Uterus (tissue), 4 donors: ENCODE measurements around the gene FOXN3. TPM values are rescaled to one million over a fixed set of nuclear protein-coding genes. Genes with fewer than 3 reads are reported as not detected.

Experiments
- DNase-seq, 2 donors: peaks; one replicate each; pipeline ENCODE4 v3.0.0-alpha.2; 2019 to 2020
- H3K27ac ChIP-seq, 2 donors: fragments of 200-600 bp; sonication (generic); 1 replicate in 1 of 2; 2 replicates in 1 of 2; pipeline ENCODE4 v1.5.1; 2016 to 2018
- H3K27me3 ChIP-seq, 2 donors: fragments of 200-600 bp; sonication (generic); one replicate each; pipeline ENCODE4 v1.5.1; 2018 to 2019; ENCODE audit warnings: control low read depth in 1 of 2
- H3K36me3 ChIP-seq, 2 donors: fragments of 200-600 bp; sonication (generic); one replicate each; pipeline ENCODE4 v1.5.1; 2019; ENCODE audit warnings: control low read depth in 1 of 2
- H3K4me1 ChIP-seq, 2 donors: fragments of 200-600 bp; sonication (generic); one replicate each; pipeline ENCODE4 v1.5.1; 2018 to 2019; ENCODE audit warnings: control low read depth in 1 of 2
- H3K4me3 ChIP-seq, 2 donors: fragments of 200-600 bp; sonication (generic); 1 replicate in 1 of 2; 2 replicates in 1 of 2; pipeline ENCODE4 v1.5.1; 2018 to 2019; ENCODE audit warnings: mild to moderate bottlenecking in 1 of 2
- H3K9me3 ChIP-seq, 2 donors: fragments of 200-600 bp; sonication (generic); one replicate each; pipeline ENCODE4 v1.5.1; 2019; ENCODE audit warnings: control low read depth in 1 of 2
- CTCF ChIP-seq, 4 experiments: fragments of 200-600 bp in 2 of 4; fragments of 450-650 bp in 2 of 4; sonication (generic) in 2 of 4; IDR thresholded peaks; one replicate each; pipeline ENCODE4 v1.5.1; 2016 to 2019; ENCODE audit warnings: antibody characterized with exemption in 4 of 4, mild to moderate bottlenecking in 2 of 4, moderate library complexity in 1 of 4
- POLR2A ChIP-seq, 2 donors: fragments of 450-650 bp; IDR thresholded peaks; one replicate each; pipeline ENCODE4 v1.6.1; 2016; ENCODE audit warnings: antibody characterized with exemption in 2 of 2, mild to moderate bottlenecking in 1 of 2, moderate library complexity in 1 of 2
- intact Hi-C: fragments of 100-400 bp; cut with DNase I; formaldehyde crosslinking; loops from one replicate; pipeline ENCODE4 v1.15.1; 2023; ENCODE audit warnings: low total_unique reads
- total RNA-seq, 4 donors: library from RNA; depleted of rRNA in 3 of 4; stranded (reverse); fragments of >200 nt in 3 of 4; gene quantifications; one replicate each; pipeline versions ENCODE4 v1.1.0 to v1.2.4, GENCODE V29; 2014 to 2023
- donor health status: DM: yes; HTN: yes; CAD: no.

Gene FOXN3
- total RNA-seq, 4 donors from 2014 or later: 37.7 to 103 (median 74.9) TPM

GRCh38 chr14:89267656-89268055 is 149.4 kb downstream of the FOXN3 start:
- DNase-seq: no peak
- TF ChIP-seq POLR2A (IDR thresholded peaks at IDR 0.05): no peak
- TF ChIP-seq CTCF (IDR thresholded peaks at IDR 0.05): no peak
- no peaks in the 10 kb centered on the region for H3K27me3 ChIP-seq
- no peaks in the 10 kb centered on the region for H3K4me1 ChIP-seq
- H3K4me3 ChIP-seq: no peak overlapping the region
- no peaks in the 10 kb centered on the region for H3K9me3 ChIP-seq
- H3K36me3 ChIP-seq: no peaks in the 10 kb centered on the region
- intact Hi-C loops: no loop called here
- no peak overlapping the region for H3K27ac ChIP-seq

GRCh38 chr14:89267163-89267562 is 149.9 kb downstream of the FOXN3 start:
- Histone ChIP-seq H3K4me3 (no peak overlapping the region), H3K36me3 (no peaks in the 10 kb centered on the region), H3K27ac (no peak overlapping the region), H3K4me1 (no peaks in the 10 kb centered on the region), H3K9me3 (no peaks in the 10 kb centered on the region), H3K27me3 (no peaks in the 10 kb centered on the region)
- intact Hi-C loops: no loop called here
- no peak for DNase-seq
- TF ChIP-seq CTCF (IDR thresholded peaks at IDR 0.05) (no peak), POLR2A (IDR thresholded peaks at IDR 0.05) (no peak)

GRCh38 chr14:89266754-89267153 is 150.3 kb downstream of the FOXN3 start:
- Histone ChIP-seq H3K36me3 (no peaks in the 10 kb centered on the region), H3K4me1 (no peaks in the 10 kb centered on the region), H3K4me3 (no peak overlapping the region), H3K27ac (no peak overlapping the region), H3K27me3 (no peaks in the 10 kb centered on the region), H3K9me3 (no peaks in the 10 kb centered on the region)
- no peak for DNase-seq
- TF ChIP-seq POLR2A (IDR thresholded peaks at IDR 0.05): no peak
- intact Hi-C loops: no loop called here

GRCh38 chr14:89265234-89265633 is 151.8 kb downstream of the FOXN3 start:
- Histone ChIP-seq H3K27me3 (no peaks in the 10 kb centered on the region), H3K27ac (no peak overlapping the region), H3K4me1 (no peaks in the 10 kb centered on the region), H3K9me3 (no peaks in the 10 kb centered on the region), H3K36me3 (no peaks in the 10 kb centered on the region), H3K4me3 (no peak overlapping the region)
- DNase-seq: no peak
- no peak for TF ChIP-seq CTCF (IDR thresholded peaks at IDR 0.05)
- TF ChIP-seq POLR2A (IDR thresholded peaks at IDR 0.05): no peak
- intact Hi-C loops: no loop called here

- DNase-seq: no peak
- H3K4me1 ChIP-seq: no peaks in the 10 kb centered on the region
- no peaks in the 10 kb centered on the region for H3K36me3 ChIP-seq
- no peaks in the 10 kb centered on the region for H3K27me3 ChIP-seq
- TF ChIP-seq POLR2A (IDR thresholded peaks at IDR 0.05): no peak
- TF ChIP-seq CTCF (IDR thresholded peaks at IDR 0.05): no peak
- no peak overlapping the region for H3K4me3 ChIP-seq
- no peak overlapping the region for H3K27ac ChIP-seq
- intact Hi-C loops: no loop called here
- no peaks in the 10 kb centered on the region for H3K9me3 ChIP-seq
These were observed 152.7 kb downstream of the FOXN3 start for GRCh38 chr14:89264196-89264800.

GRCh38 chr14:89262041-89262440 is 155.0 kb downstream of the FOXN3 start:
- H3K4me1 ChIP-seq: no peaks in the 10 kb centered on the region
- no peaks in the 10 kb centered on the region for H3K9me3 ChIP-seq

More at GRCh38 chr14:89262041-89262440, 155.0 kb downstream of the FOXN3 start:
- Histone ChIP-seq H3K4me3 (no peak overlapping the region), H3K36me3 (no peaks in the 10 kb centered on the region), H3K27ac (no peak overlapping the region), H3K27me3 (no peaks in the 10 kb centered on the region)
- intact Hi-C loops: no loop called here
- TF ChIP-seq CTCF (IDR thresholded peaks at IDR 0.05): no peak
- no peak for DNase-seq
